Stimulated activated CD4-positive, alpha-beta T cell treated with anti-CD3 and anti-CD28 coated beads, TNF-alpha, amount 100 ng/mL, for 48 hours (primary cell): ENCODE measurements around the gene ATP13A2.

Experiments used
- DNase-seq, 3 donors: peaks; one replicate each; pipeline ENCODE4 v3.0.0-alpha.2; 2020; ENCODE audit warnings: low read depth in 3 of 3

ATP13A2 gene

DNA sequence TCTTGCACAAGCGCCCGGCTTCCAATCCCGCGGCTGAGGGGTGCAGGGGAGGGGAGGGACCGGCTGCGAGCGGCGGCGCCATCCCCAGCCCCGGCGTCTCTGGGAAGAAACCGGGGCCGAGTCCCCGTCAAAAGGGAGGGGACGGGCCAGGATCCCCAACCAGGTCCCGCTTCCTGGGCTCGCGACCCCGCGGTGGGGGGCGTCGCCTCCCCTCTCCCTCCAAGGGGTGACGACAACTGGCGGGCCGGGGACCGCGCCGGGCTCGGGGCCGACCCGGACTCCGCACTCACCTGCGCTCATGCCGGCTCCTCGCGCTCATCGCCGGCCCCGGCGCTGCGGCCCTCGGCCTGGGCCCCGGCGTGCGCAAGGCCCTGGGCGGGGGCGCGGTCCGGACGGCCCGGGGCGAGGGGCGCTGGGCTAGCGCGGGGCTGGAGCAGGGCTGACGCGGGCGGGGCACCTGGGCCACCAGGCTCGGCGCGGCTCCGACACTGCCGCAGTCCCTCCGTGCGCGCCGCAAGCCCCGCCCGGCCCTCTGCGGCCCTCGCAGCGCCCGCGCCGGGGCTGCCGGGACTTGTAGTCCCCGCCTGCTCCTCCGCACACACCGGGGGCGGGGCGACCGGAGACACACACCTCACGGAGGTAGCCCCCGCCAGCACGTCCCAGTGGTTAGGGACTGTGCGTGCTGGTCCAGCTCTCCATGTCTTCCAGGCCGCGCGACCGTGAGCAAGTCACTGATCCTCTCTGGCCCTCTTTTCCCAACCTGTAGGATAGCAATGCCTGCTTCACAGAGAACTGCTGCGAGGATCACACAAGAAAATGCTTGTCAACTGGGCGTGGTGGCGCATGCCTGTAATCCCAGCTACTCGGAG lies at the start of gene ATP13A2:
ATP13A2 (minus strand) TSS at position 490 of the 869 bp plus-strand sequence; CDS start at position 300, 190 bp downstream.
- DNase-seq: peak; percentile 65 to 88 (median 70)

DNA sequence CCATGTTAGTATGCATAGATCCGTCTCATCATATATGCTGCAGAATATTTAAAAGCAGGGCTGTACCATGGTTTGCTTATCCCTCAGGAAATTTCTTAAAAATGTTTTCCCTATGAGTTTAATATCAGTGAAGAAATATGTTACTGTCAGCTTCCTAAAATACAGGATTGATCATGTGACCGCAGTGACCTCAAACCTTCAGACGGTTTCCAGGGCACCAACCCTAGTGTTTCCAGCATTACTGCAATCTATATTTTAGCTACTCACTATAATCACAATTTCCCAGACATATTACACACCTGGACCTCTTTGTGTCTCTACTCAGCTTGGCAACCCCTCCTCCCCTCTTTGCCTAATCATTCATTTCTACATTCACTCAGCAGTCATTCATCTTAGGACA lies 49.8 kb upstream of the ATP13A2 start:
- no peak for DNase-seq

DNA sequence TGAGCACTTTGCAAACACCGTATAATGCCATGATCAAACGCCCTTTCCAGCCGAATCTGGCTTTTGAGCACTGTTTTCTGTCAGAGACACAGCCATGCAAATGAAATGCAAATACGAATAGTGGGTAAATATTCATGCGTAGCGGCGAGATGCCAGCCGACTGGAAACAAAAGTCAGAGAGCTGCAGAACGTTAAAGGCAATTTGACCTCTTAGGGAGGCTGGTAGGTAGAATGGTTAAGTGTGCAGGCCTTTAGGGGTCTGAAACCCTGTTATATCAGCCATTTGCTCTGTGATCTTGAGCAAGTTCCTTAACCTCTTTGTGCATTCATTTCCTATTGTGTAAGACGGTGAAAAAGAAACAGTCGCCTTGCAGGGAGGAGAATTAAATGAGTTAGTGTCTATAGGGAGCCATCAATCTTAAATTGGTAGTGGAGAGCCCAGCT lies 48.6 kb upstream of the ATP13A2 start:
- DNase-seq: no peak

GRCh38 chr1:17059391-17060305 lies 47.9 kb upstream of the ATP13A2 start:
- peak in 1 of 3 donors; percentile 18 for DNase-seq

DNA sequence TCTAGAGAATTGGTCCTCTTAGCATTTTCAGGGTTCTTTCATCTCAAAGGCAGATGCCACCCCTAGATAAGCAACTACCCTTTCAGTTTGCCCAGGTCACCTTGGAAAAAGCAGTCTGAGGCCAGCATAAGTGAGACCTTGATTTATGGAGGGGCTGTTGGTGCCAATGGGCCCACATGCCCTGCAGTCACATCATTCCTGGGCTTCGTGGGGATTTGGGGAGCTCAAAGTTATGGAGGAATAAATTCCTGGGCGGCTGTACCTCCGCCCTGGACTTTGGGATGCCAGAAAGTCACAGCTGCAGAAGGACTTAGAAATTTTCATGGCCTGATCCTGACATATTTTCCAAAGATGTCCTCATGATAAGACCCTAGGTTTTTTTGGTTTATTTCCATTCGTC lies 44.8 kb upstream of the ATP13A2 start:
- no peak for DNase-seq

DNA sequence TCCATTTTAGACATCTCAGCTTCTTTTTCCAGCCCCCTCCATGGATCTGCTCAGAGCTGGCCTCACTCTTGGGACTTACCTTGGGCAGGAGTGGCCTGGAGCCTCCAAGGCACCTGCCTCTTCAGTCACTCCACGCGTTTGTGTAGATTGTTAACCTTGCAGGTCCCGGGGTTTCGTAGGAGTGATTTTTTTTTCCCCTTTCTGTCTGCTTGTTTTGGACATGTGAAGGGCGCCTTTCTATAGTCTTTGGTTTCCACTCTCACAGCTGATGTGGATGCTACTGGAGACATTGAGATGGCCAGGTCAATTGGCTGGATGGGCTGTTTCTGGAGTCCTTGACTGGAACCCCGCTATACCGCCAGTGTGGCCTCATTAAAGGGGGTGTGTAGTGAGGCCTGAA lies 44.1 kb upstream of the ATP13A2 start:
- DNase-seq: no peak

DNA sequence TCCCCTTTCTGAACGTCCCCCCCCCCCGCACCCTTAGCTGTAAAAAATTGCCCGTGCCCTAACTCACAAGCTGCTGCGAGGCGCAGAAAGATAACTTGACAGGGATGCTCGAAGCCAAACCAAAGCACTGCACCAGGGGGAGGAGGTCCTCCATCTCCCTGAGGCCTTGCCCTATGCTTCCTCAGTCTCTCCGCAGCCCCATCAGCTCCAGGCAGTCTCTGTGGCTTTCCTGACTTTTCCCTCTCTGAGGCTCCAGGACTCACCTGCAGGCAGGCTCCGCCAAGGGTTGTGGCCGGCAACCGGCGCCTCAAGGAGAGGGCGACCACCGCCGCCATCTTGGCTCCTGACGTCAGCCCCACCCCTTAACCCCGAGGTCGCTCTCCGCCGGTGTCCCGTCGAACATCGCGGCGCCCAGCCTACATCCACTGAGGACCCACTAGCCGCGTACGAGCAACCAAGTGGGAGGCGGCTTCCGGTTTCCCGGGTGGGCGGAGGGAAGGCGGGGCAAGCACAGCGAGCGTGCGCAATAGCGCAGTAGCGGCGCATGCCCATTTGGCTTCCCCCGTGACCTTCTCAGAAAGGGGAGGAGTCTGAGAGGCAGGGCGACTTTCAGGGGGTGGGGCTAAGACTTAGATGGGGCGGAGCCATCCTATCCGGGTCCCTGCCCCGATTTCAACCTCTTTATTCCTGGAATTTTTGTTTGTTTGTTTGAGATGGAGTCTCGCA lies 42.1 kb upstream of the ATP13A2 start, which contains the start of gene SDHB:
SDHB (minus strand) TSS at position 348 of the 726 bp plus-strand sequence; CDS start at position 335, 13 bp downstream.
- DNase-seq: peak; percentile 97 to 99 (median 98)

DNA sequence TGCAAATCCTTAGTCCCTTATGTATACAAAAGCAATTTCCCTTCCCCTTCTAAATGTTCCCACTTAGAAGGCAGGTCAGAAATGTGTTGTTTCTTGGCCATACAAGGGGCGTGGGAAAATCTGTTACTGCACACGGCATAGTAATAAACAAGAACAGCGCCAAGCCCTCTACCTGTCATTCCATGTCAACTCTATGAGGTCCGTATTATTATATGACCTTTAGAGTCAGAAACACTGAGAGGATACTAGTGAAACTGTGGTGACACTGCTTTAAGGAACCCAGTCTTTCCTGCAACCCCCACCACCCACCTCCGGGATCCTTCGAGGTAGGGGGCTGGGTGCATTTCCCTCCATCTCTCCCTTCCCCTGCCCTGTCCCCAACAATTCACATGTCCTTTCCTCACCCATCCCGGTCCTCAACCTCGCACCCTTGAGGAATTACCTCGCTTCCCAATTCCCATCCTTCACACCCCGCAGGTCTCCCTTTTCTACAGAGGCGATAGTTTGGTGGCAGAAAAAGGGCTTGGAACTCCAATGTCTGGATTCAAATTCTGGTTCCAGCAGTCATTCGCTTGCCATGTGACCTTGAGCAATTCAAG lies 41.5 kb upstream of the ATP13A2 start:
- no peak for DNase-seq

DNA sequence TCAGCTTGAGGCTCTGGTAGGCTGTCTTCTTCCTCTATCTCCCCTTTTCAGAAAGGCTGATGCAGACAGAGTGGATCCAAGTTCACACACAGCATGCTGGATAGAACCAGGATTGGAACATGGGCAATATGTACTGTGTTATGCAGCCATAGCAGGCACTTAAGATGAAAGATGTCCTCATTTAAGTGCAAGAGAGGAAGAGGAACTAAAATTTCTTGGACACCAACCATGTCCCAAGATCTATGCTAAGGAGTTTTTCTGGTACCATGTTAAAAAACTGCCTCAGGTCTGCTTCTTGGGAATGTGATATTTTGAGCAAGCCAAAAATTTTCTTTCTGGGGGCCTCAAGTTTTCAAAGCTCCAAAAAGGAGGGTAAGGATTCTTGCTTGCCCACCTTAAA lies 40.9 kb upstream of the ATP13A2 start:
- DNase-seq: no peak

- no peak for DNase-seq
Observed at GRCh38 chr1:17052038-17052437, 40.3 kb upstream of the ATP13A2 start.

- no peak for DNase-seq
Observed at GRCh38 chr1:17047924-17048323, 36.2 kb upstream of the ATP13A2 start.

- DNase-seq: no peak
Observed at GRCh38 chr1:17046334-17046657, 34.6 kb upstream of the ATP13A2 start.

GRCh38 chr1:17045634-17046333 lies 34.1 kb upstream of the ATP13A2 start:
- DNase-seq: no peak

- no peak for DNase-seq
Observed at GRCh38 chr1:17045150-17045549, 33.4 kb upstream of the ATP13A2 start.

- no peak for DNase-seq
Observed at GRCh38 chr1:17043676-17044075, 31.9 kb upstream of the ATP13A2 start.

GRCh38 chr1:17040135-17040534 lies 28.4 kb upstream of the ATP13A2 start:
- no peak for DNase-seq

DNA sequence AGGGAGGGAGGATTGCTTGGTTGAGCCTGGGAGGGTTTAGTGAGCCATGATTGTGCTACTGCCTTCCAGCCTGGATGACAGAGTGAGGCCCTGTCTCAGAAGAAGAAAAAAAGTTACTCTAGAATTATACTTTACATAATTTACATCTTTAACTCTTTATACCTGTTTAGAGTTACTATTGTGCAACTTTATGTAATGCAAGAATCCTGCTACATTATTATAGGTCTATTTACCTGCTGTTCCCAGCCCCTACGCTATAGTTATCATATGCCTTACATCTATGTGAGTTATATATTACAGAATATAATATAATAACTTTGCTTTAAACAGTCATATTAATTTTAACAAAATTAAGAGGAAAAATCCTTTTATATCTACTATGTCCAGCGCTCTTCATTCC lies 27.8 kb upstream of the ATP13A2 start:
- no peak for DNase-seq

DNA sequence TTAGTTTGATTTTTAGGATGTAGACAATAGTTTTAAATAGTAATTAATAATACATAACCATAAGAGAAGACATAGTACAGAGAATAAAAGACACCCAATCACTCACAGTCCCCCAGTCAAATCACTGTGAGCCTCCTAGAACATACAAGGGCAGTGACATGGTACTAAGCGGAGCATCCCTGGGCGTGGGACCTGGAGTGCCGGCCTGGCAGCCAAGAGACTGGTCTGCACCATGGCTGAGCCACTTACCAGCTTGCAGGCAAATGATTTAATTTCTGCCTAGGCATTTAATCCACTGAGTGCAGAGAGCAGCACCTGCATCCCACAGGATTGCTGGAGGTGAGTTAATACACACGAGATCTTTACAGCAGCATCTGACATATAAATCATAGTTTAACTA lies 21.8 kb upstream of the ATP13A2 start:
- no peak for DNase-seq

DNA sequence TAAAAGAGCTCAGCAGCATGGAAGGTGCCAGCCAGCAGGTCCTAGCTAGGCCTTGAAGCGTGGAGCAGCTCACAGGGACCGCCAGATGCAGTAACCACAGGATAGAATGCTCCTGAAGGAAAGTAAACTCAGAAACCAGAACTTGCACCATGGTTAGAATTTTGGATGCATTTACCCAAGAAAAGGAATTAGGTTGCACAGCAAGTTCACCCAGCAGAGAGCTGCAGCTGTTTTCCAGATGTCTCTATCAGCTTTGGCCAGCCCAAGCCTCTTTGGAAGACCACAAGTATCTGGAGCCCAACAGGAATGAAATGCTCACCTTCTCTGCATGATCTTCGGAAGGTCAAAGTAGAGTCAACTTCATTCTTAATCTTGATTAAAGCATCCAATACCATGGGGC lies 21.0 kb upstream of the ATP13A2 start:
- no peak for DNase-seq

- no peak for DNase-seq
Observed at GRCh38 chr1:17031436-17031835, 19.7 kb upstream of the ATP13A2 start.

- no peak for DNase-seq
Observed at GRCh38 chr1:17030206-17030605, 18.5 kb upstream of the ATP13A2 start.
